Suprapubic skin (tissue), 4 donors: ENCODE data around the gene CISH. TPM values are rescaled to one million over a fixed set of nuclear protein-coding genes. Genes with fewer than 3 reads are reported as not detected.

Source experiments
- DNase-seq, 2 donors: peaks; one replicate each; pipeline ENCODE4 v3.0.0-alpha.2; 2019; ENCODE audit warnings: low spot score in 2 of 2
- H3K27ac ChIP-seq: fragments of 200-600 bp; sonication (generic); one replicate; pipeline ENCODE4 v1.5.1; 2019
- H3K27me3 ChIP-seq: fragments of 200-600 bp; sonication (generic); one replicate; pipeline ENCODE4 v1.5.1; 2019
- H3K36me3 ChIP-seq: fragments of 200-600 bp; sonication (generic); one replicate; pipeline ENCODE4 v1.5.1; 2019
- H3K4me1 ChIP-seq: fragments of 200-600 bp; sonication (generic); one replicate; pipeline ENCODE4 v1.5.1; 2019
- H3K4me3 ChIP-seq: fragments of 200-600 bp; sonication (generic); one replicate; pipeline ENCODE4 v1.5.1; 2019; ENCODE audit warnings: mild to moderate bottlenecking
- H3K9me3 ChIP-seq: fragments of 200-600 bp; sonication (generic); one replicate; pipeline ENCODE4 v1.5.1; 2019
- CTCF ChIP-seq, 2 donors: fragments of 200-600 bp in 1 of 2; fragments of 450-650 bp in 1 of 2; sonication (generic) in 1 of 2; IDR thresholded peaks; one replicate each; pipeline ENCODE4 v1.5.1; 2016 to 2019; ENCODE audit warnings: antibody characterized with exemption in 2 of 2, mild to moderate bottlenecking in 1 of 2, moderate library complexity in 1 of 2
- EP300 ChIP-seq: sonication (generic); formaldehyde crosslinking; IDR thresholded peaks from one replicate; pipeline ENCODE4 v1.6.1; 2017; ENCODE audit warnings: antibody characterized with exemption
- POLR2A ChIP-seq, 2 donors: fragments of 450-650 bp; IDR thresholded peaks; one replicate each; pipeline ENCODE4 v1.6.1; 2017; ENCODE audit warnings: antibody characterized with exemption in 2 of 2, mild to moderate bottlenecking in 2 of 2, moderate library complexity in 2 of 2
- POLR2AphosphoS5 ChIP-seq, 3 donors: sonication (generic); formaldehyde crosslinking; IDR thresholded peaks; one replicate each; pipeline ENCODE4 v1.6.1; 2017; ENCODE audit warnings: antibody characterized with exemption in 3 of 3
- WGBS: methylation state at CpG from one replicate; pipeline ENCODE4 v1.1.5; 2018; 5-methylcytosine and 5-hydroxymethylcytosine counted together
- total RNA-seq, 4 donors: library from RNA; depleted of rRNA; stranded (reverse); fragments of >200 nt; gene quantifications; one replicate each; pipeline ENCODE4 v1.1.0, GENCODE V29; 2016

Gene CISH
- total RNA-seq, 4 donors from 2014 or later, result 12.8 to 20.5 (median 14.7) TPM

DNA sequence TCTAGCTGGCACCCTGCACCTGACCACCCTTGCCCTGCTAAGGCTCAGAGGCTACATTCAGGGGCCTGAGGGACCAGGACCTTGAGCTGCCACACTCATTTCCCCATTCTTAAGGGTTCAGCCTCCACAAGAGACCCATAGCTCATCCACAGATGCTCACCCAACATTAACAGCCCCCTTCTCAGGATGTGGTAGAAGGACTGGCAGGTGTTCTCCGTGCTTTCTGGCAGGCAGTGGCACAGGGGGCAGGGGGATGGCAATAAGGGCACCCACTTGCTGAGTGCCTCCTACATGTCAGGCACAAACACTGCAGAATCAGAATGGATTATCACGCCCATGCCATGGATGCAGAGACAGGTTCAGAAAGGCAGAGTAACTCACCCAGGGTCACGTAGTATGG lies 14.8 kb upstream of the CISH start:
- no peak overlapping the region for H3K27ac ChIP-seq
- no peak overlapping the region for H3K4me3 ChIP-seq
- TF ChIP-seq EP300, result no peak
- no peaks in the 10 kb centered on the region for H3K36me3 ChIP-seq
- H3K9me3 ChIP-seq, result no peaks in the 10 kb centered on the region
- H3K4me1 ChIP-seq, result peaks cover 85% of the 10 kb centered on the region
- 100% methylated on average over 2 of the region's 3 CpGs for WGBS
- DNase-seq, result no peak
- no peaks in the 10 kb centered on the region for H3K27me3 ChIP-seq

DNA sequence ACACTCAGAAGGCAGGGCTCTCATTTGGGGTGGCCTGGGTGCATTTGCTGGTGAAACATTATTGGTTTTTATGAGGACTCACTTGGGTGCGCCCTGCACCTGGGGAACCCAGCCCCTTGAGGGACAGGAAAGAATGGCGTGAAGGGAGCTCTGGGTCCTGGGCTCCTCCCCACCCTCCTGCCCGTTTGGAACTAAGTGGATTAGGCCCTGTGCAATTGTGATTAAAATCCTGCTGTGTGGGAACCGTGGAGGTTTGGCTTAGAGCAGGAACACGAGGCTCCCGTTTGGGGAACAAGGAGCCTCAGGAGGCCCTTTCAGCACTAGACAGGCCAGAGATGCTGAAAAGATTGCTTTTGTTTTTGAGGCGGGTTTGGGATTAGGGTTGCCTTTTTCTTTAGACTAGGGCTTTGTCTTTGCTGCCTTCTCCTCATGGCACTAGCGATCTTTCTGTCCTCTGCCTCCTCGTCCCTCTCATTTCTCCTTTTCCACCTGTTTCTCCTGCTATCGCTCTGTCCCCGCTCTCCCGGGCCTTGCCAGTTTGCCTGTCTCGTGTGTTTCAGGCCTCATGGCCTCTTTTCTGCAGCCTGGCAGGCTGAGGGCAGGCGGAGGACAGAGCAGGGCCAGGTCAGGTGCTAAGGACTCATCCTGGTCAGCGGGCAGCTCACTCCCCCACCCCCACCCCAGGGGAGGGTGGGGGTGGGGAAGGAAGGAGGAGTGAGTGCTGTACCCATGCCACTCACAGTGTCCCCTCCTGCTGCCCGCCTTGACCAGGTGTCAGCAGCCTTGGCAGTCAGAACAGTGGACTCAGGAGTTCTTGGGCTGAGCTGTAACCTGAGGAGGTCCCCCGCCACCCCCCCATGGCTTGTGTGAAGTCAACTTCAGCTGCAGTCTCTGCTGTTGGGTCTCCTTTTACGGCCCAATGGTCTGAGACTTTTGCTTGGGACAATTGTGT lies 13.9 kb upstream of the CISH start:
- no peaks in the 10 kb centered on the region for H3K36me3 ChIP-seq
- no peak overlapping the region for H3K27ac ChIP-seq
- H3K4me1 ChIP-seq, result peaks cover 77% of the 10 kb centered on the region
- no peaks in the 10 kb centered on the region for H3K9me3 ChIP-seq
- no peak for TF ChIP-seq EP300
- TF ChIP-seq POLR2AphosphoS5 (IDR thresholded peaks at IDR 0.05), result no peak
- no peak for TF ChIP-seq POLR2A (IDR thresholded peaks at IDR 0.05)
- no peak for TF ChIP-seq CTCF (IDR thresholded peaks at IDR 0.05)
- H3K4me3 ChIP-seq, result no peak overlapping the region
- DNase-seq, result no peak
- WGBS, result 75% methylated on average over 12 of the region's 18 CpGs
- H3K27me3 ChIP-seq, result no peaks in the 10 kb centered on the region

- 67% methylated on average over 1 of the region's 2 CpGs for WGBS
- DNase-seq, result no peak
- Histone ChIP-seq H3K4me1 (peaks cover 80% of the 10 kb centered on the region), H3K9me3 (no peaks in the 10 kb centered on the region), H3K36me3 (no peaks in the 10 kb centered on the region), H3K27ac (peak overlapping the region; percentile 56), H3K27me3 (no peaks in the 10 kb centered on the region), H3K4me3 (no peak overlapping the region)
- no peak for TF ChIP-seq CTCF (IDR thresholded peaks at IDR 0.05)
- TF ChIP-seq EP300, result no peak
- no peak for TF ChIP-seq POLR2A (IDR thresholded peaks at IDR 0.05)
- no peak for TF ChIP-seq POLR2AphosphoS5 (IDR thresholded peaks at IDR 0.05)
Observed at GRCh38 chr3:50624634-50625033, 13.1 kb upstream of the CISH start.

GRCh38 chr3:50623840-50624474 lies 12.4 kb upstream of the CISH start:
- Histone ChIP-seq H3K27me3 (no peaks in the 10 kb centered on the region), H3K9me3 (no peaks in the 10 kb centered on the region), H3K4me1 (peaks cover 85% of the 10 kb centered on the region), H3K4me3 (no peak overlapping the region), H3K27ac (peak overlapping the region; percentile 63), H3K36me3 (no peaks in the 10 kb centered on the region)
- no peak for DNase-seq
- WGBS, result 61% methylated on average over 3 of the region's 6 CpGs
- TF ChIP-seq POLR2A (IDR thresholded peaks at IDR 0.05) (no peak), POLR2AphosphoS5 (IDR thresholded peaks at IDR 0.05) (no peak), EP300 (no peak), CTCF (IDR thresholded peaks at IDR 0.05) (no peak)

DNA sequence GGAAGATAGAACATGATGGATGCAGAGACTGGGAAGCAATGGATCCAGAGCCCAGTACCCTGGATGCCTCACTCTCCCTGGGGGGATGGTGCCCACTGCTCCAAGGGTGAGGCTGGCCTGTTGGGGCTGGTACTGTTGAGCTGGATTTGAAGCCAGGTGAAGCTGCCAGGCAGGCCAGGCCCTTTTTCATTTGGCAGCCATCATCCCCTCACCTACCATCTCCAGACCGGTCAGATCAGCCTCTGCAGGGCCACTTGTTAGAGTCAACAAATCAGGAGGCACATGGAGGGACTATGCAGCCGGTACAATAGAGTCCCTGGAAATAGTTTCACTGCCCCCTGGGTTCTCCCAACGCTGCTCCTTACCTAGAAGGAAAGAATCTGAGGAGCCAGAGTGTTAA lies 11.3 kb upstream of the CISH start:
- Histone ChIP-seq H3K4me3 (no peak overlapping the region), H3K9me3 (no peaks in the 10 kb centered on the region), H3K4me1 (peaks cover 86% of the 10 kb centered on the region), H3K27ac (peak overlapping the region; percentile 63), H3K36me3 (no peaks in the 10 kb centered on the region), H3K27me3 (no peaks in the 10 kb centered on the region)
- 69% methylated on average over 3 of the region's 3 CpGs for WGBS
- TF ChIP-seq EP300 (no peak), POLR2AphosphoS5 (IDR thresholded peaks at IDR 0.05) (no peak)
- DNase-seq, result no peak

DNA sequence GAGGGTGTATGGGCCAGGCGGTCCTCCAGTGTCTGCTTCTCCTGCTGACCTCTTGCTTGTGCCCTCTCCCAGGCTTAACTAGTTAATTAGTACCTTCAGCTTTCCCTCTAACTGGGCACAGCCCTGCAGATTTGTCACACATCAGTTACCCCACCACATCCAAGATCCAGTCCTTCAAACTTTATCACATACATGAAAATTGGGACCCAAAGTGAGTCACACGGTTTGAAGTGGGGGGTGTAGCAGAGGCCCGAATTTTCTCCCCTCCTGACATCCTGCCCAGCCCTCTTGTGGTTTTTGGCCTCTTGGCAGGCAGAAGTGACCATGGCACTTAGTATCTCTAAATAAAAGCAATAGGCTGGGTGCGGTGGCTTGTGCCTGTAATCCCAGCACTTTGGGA lies 9.2 kb upstream of the CISH start:
- 57% methylated on average over 4 of the region's 4 CpGs for WGBS
- H3K36me3 ChIP-seq, result no peaks in the 10 kb centered on the region
- H3K4me3 ChIP-seq, result no peak overlapping the region
- H3K27me3 ChIP-seq, result no peaks in the 10 kb centered on the region
- no peak for TF ChIP-seq CTCF (IDR thresholded peaks at IDR 0.05)
- no peak for TF ChIP-seq EP300
- no peak for TF ChIP-seq POLR2A (IDR thresholded peaks at IDR 0.05)
- TF ChIP-seq POLR2AphosphoS5 (IDR thresholded peaks at IDR 0.05), result no peak
- no peaks in the 10 kb centered on the region for H3K9me3 ChIP-seq
- no peak for DNase-seq
- no peak overlapping the region for H3K27ac ChIP-seq
- H3K4me1 ChIP-seq, result peaks cover 78% of the 10 kb centered on the region
